D721Med (cell line): ENCODE measurements around the gene PANK4.
A peak's percentile ranks its signal among the peaks of the same experiment; 100 is the strongest.
"Not testable (repeated sequence)": the region's sequence is repeated elsewhere in the genome, so short reads cannot be mapped to it uniquely, and the experiment has no call there.

Source experiments
- DNase-seq: peaks from one replicate; pipeline ENCODE4 v3.0.0; 2011; ENCODE audit warnings: low spot score; ENCODE audit not compliant: insufficient read length
- FAIRE-seq: peaks from 2 replicates; lab custom pipeline; 2011; peaks lifted over from hg19 to GRCh38; lab: Jason Lieb, UNC
- TF ChIP-seq, protein P1 (sequence below): IDR thresholded peaks from 2 replicates; pipeline ENCODE4 v1.5.1; 2012; ENCODE audit warnings: mild to moderate bottlenecking, control low read depth; ENCODE audit not compliant: insufficient read depth; ENCODE audit errors: missing control alignments

Gene PANK4

DNA sequence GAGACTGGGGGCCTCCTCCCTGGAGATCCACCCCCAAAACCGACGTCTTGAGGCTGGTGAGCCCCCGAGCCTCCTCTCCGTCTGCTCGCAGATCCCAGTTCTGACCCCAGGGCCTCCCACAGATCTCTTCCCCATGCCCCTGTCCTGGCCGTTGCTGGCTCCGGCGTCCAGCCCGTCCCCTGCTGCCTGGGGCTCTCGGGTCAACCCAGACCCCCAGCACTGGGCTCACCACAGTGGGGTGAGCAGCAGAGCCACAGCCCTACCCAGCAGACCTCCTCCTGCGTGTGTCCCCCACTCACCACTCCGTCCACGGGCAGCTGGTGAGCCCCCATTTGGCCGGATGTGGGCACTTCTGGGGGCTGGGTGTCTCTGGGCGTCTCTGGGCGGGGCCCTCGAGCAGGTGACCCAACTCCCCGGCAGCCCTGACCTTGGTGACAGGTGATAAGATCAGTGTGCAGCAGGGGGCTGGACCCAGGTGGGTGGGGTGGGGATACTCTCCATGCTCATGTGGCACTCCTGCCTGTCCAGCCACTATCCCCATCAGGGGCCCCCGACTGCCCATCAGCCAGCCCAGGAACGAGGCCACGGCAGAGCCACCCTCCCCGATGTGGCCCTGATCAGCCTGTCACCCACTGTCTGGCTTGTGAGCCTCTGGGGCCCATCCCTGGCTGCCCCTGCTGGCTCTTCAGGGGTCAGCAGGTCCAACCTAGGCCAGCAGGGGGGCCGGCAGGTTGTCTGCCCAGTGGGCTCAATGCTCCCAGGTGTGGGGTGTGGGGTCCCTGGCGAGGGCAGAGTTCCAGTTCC lies 30.5 kb upstream of the PANK4 start:
- no peak for FAIRE-seq
- TF ChIP-seq, protein P1, sequence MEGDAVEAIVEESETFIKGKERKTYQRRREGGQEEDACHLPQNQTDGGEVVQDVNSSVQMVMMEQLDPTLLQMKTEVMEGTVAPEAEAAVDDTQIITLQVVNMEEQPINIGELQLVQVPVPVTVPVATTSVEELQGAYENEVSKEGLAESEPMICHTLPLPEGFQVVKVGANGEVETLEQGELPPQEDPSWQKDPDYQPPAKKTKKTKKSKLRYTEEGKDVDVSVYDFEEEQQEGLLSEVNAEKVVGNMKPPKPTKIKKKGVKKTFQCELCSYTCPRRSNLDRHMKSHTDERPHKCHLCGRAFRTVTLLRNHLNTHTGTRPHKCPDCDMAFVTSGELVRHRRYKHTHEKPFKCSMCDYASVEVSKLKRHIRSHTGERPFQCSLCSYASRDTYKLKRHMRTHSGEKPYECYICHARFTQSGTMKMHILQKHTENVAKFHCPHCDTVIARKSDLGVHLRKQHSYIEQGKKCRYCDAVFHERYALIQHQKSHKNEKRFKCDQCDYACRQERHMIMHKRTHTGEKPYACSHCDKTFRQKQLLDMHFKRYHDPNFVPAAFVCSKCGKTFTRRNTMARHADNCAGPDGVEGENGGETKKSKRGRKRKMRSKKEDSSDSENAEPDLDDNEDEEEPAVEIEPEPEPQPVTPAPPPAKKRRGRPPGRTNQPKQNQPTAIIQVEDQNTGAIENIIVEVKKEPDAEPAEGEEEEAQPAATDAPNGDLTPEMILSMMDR = no peak
- no peak for DNase-seq

DNA sequence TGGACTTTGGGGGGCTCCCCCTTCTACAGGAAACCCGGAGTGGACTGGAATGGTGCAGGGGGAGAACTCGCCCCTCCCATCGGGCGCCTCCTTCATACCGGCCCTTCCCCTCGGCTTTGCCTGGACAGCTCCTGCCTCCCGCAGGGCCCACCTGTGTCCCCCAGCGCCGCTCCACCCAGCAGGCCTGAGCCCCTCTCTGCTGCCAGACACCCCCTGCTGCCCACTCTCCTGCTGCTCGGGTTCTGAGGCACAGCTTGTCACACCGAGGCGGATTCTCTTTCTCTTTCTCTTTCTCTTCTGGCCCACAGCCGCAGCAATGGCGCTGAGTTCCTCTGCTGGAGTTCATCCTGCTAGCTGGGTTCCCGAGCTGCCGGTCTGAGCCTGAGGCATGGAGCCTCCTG lies 29.9 kb upstream of the PANK4 start, which contains the start of gene TNFRSF14:
Gene TNFRSF14, plus strand, starts transcription at position 95 of the 401 bp plus-strand sequence. Its CDS starts 294 bp downstream, at position 389.
- TF ChIP-seq, protein P1 = no peak
- FAIRE-seq (no peak), DNase-seq (no peak)

DNA sequence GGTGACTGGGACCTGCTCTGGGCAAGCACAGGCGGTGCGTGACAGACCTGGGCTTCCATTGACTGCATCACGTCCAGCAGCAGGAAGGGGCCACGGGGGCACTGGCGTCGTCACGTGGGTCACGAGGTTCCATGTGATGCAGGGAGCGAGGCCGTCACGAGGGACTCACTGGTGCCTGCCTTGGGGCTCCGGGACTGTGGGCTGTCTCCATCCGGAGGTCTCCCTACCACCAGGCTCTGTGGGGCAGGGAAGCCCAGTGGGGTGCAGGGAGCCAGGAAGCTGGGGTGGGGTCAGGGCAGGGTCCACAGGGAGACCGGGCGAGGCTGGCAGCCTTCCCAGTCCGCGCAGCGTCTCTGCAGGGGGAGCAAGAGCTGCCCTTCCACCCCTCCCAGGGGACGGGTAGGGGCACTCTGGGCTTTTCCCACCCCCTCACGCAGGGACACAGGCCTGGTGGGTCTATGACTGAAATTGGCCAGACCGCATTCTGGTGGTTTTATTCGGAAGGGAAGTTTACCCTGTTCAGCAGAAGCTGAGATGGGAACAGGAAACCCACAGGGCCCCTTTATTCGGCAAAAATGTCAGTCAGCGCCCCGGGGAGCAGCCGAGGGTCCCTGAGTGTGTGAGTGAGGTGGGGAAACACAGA lies 29.4 kb upstream of the PANK4 start:
- TF ChIP-seq, protein P1 = no peak
- DNase-seq (no peak), FAIRE-seq (no peak)

DNA sequence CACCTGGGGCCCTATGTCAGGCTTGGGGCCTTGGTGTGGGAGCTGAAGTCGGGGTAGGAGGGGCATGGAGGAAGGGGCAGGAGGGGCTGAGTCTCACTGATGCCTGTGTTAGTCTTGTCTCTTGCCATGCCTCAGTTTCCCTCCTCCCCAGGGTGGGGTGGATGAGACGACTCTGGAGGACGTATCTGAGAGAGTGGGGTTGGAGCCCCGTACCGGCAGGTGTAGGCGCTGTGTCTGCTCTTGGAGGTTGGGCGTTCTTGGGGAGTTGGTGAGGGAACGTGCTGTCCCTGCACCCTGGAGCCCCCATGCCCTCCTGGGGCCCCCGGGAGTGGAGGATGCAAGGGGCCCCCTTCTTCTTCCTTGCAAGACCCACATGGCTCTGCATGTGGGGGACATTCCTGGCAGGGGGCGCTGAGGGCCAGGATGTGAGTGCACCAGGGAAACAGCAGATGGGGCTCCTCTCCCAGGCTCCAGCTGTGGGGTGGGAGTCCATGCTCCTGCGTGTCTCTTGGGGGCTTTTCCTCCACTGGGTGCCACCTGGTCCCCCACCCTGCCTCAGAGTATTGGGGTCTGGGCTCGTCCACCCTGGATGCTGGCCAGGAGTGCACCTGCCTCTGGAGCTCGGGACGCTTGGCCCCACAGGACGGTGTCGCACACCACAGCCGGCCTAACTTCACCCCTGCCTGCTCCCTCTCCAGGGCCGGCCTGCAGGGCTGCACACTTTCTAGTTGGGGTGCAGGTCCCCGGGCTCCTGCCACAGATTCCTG lies 28.4 kb upstream of the PANK4 start:
- TF ChIP-seq, protein P1 = peak; percentile 46
- no peak for DNase-seq
- no peak for FAIRE-seq

DNA sequence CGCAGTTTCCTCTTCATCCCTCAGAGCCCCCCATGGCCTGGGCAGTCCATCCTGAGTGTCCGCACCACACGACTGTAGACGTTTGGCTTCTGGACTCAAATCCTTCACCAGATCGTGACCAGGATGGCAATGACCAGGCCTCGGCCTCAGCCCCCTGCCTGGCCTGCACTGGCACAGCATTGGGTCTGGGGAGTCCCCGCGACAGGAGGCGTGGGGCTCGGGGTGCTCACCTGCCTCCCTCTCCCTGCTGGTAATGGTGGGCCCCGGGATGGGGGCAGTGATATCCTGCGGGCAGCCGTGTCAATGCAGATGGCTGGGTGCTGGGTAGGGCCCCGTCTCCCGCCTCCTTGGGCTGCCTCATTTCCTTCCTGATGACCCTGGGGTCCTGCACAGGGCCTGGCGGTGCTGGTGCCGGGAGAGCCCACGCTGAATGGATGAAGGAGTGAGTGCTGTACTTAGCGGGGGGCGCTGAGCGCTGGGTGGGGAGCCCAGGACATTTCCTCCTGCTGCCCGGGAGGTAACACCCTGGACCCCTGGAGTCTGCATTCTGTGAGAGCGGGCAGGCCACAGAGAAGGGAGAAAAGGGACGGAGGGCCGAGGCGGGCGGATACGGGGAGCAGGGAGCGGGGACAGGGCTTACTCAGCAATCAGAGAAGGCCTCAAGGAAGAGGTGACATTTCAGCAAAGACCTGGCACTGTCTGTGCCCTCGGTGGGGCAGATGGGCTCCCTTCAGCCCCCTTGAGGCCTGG lies 27.6 kb upstream of the PANK4 start:
- TF ChIP-seq, protein P1 = no peak
- FAIRE-seq = no peak

DNA sequence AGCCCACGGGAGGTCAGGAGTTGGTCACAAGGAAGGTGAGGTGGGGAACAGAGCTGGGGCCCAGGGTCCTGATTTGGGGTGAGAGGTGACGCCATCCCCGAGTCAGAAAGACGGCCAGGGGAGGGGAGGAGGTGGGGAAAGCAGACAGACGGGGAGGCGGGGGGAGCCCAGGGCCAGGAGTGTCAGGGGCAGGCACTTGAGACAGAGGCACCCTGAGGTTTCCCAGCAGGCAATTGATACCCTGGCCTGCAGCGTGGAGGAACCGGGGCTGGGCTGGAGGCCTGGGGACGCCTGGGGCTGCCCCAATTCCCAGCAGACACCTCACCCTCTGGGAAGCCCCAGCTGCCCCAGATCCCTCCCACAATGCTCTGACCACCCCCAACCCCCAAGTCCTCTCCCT lies 26.7 kb upstream of the PANK4 start:
- DNase-seq, FAIRE-seq: not testable (repeated sequence)

More for the DNA sequence above, 27.6 kb upstream of the PANK4 start:
- no peak for DNase-seq

DNA sequence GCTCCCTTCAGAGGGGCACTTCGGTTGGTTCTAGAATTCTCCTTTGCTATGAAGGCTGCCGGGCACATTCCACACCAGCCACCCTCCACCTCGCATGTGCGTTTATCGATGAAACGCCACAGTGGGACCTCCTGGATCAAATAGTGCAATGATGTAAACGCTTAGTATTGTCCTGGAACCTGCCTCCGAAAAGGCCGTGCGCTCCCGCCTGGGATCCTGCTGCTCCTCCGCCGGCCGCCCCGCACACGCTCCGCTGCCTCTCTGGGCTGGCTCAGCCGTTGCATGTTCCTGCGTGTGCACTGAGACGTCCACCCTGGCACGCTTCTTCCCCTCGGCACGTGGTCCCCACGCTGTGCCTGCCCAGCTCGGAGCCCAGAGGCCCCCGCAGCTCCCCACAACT lies 25.8 kb upstream of the PANK4 start:
- FAIRE-seq = no peak
- TF ChIP-seq, protein P1 = no peak
- no peak for DNase-seq

DNA sequence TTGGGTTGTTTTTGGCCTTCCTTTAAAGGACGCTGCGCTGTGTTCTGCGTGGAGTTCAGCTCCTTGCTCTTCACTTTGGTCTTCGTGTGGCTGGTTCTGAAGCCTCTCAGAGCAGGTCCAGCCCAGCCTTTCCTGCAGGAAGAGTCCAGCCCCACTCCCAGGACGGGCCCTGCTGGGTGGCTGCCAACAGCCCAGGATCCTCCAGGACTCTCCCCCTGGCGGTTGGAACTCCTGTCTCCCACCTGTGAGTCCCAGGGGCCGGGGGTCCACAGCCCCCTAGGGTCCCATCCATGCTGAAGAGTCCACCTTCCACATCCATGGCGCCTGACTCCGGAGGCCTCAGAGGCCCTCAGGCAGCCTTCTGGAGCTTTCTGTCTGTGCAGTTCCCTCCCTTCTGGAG lies 25.1 kb upstream of the PANK4 start:
- DNase-seq, FAIRE-seq: not testable (repeated sequence)

DNA sequence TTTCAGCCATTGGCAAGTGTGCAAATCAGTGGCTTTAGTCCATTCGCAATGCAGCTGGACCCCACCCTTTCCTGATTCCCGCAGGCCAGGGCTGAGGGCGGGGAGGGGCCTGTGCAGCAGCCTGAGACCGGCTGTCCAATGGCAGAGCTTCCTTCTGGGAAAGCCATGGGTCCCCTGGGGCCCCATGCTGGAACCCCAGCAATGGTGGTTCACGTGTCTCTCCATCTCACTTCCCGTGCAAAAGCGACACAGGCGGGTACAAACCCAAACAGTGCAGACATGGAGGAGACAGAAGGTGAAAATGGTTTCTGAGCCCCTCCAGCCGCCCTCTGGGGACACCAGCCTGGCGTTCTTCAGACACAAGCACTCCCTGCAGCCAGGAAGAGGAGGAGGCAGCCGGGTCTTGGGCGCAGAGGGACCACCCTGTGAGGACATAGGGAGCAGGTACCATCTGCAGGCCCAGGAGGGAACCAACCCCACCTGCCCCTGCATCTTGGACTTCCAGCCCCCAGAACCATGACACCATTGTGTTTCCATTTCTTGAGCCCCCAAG lies 24.0 kb upstream of the PANK4 start:
- not testable (repeated sequence) for DNase-seq, FAIRE-seq
